ENCODE data around the gene FAM9C. TPM values are rescaled to one million over a fixed set of nuclear protein-coding genes. Genes with fewer than 3 reads are reported as not detected.

Gene FAM9C
- total and polyA plus RNA-seq, 11 donors: 0.20 to 2.6 (median 0.34) TPM; not detected in 5

GRCh38 chrX:13014111-13015096 is 30.0 kb downstream of the FAM9C start:
- no peak for DNase-seq
- Histone ChIP-seq H3K27ac (peak overlapping the region in 9 of 12 donors; percentile 10 to 85 (median 58)), H3K9me3 (no peaks in the 10 kb centered on the region), H3K27me3 (peaks cover 0 to 5% (median 0%) of the 10 kb centered on the region in 9 donors), H3K4me3 (no peak overlapping the region), H3K36me3 (no peaks in the 10 kb centered on the region), H3K4me1 (peaks cover 0 to 37% (median 5%) of the 10 kb centered on the region in 12 donors)
- WGBS, 4 donors: 60 to 73% (median 67%) methylated on average over 7 of the region's 7 CpGs
- intact Hi-C loops (cut with DNase I): no loop called here
- TF ChIP-seq POLR2A (IDR thresholded peaks at IDR 0.05) (no peak), CTCF (IDR thresholded peaks at IDR 0.05) (no peak)
- ATAC-seq: no peak

- TF ChIP-seq POLR2A (IDR thresholded peaks at IDR 0.05) (no peak), CTCF (IDR thresholded peaks at IDR 0.05) (no peak)
- peak overlapping the region in 9 of 12 donors; percentile 30 to 85 (median 59) for H3K27ac ChIP-seq
- peaks cover 0 to 41% (median 5%) of the 10 kb centered on the region in 12 donors for H3K4me1 ChIP-seq
- no peaks in the 10 kb centered on the region for H3K36me3 ChIP-seq
- H3K9me3 ChIP-seq: no peaks in the 10 kb centered on the region
- peak in 3 of 4 donors; percentile 81 to 86 (median 85) for ATAC-seq
- DNase-seq: peak in 3 of 5 donors; percentile 30 to 56 (median 51)
- 40 to 56% (median 52%) methylated on average over 8 of the region's 8 CpGs for WGBS, 4 donors
- peak overlapping the region in 2 of 12 donors; percentile 4 to 8 for H3K4me3 ChIP-seq
- intact Hi-C loops (cut with DNase I): no loop called here
- peaks cover 0 to 5% (median 0%) of the 10 kb centered on the region in 9 donors for H3K27me3 ChIP-seq
Measured at GRCh38 chrX:13013363-13014110, 30.9 kb downstream of the FAM9C start.

- WGBS, 4 donors: 55 to 75% (median 68%) methylated on average over 2 of the region's 2 CpGs
- Histone ChIP-seq H3K4me3 (no peak overlapping the region), H3K4me1 (peaks cover 0 to 60% (median 9%) of the 10 kb centered on the region in 12 donors), H3K9me3 (no peaks in the 10 kb centered on the region), H3K27ac (peak overlapping the region in 1 of 12 donors; percentile 8), H3K36me3 (no peaks in the 10 kb centered on the region), H3K27me3 (peaks cover 0 to 9% (median 0%) of the 10 kb centered on the region in 9 donors)
- no peak for TF ChIP-seq CTCF (IDR thresholded peaks at IDR 0.05)
- no peak for TF ChIP-seq POLR2A (IDR thresholded peaks at IDR 0.05)
- peak in 3 of 4 donors; percentile 20 to 42 (median 27) for ATAC-seq
- no peak for DNase-seq
- intact Hi-C loops (cut with DNase I): no loop called here
Measured at GRCh38 chrX:13010546-13010945, 33.9 kb downstream of the FAM9C start.

All from heart left ventricle (tissue), 16 donors.